ENCODE results near the gene GPER1. TPM values are rescaled to one million over a fixed set of nuclear protein-coding genes. Genes with fewer than 3 reads are reported as not detected.

Gene GPER1
- total RNA-seq, 1 experiment from 2014 or later: 4.9 TPM

GRCh38 chr7:1061180-1061579, 26.7 kb upstream of the GPER1 start:
- H3K4me3 ChIP-seq (ENCODE audit: low read length): no peak overlapping the region
- no peak for DNase-seq
- CTCF ChIA-PET: no interaction called here
- no peak overlapping the region for H3K4me2 ChIP-seq (ENCODE audit: low read length)
- no peak for ATAC-seq
- no peak overlapping the region for H3K27ac ChIP-seq (ENCODE audit: low read length)
- no peaks in the 10 kb centered on the region for H3K79me2 ChIP-seq (ENCODE audit: low read length)
- H3K9ac ChIP-seq (ENCODE audit: low read length): no peak overlapping the region
- no peaks in the 10 kb centered on the region for H3K9me2 ChIP-seq (replicated peaks; ENCODE audit: low read length)
- intact Hi-C loops (cut with micrococcal nuclease): no loop called here
- POLR2A ChIA-PET (ENCODE audit: unreplicated experiment): no interaction called here
- TF ChIP-seq EZH2 (IDR thresholded peaks at IDR 0.05; ENCODE audit: low read length, unreplicated experiment): no peak
- TF ChIP-seq CTCF (conservative IDR thresholded peaks at IDR 0.05; ENCODE audit: low read depth, low read length): no peak
- no peak for TF ChIP-seq EZH2phosphoT487 (IDR thresholded peaks at IDR 0.05; ENCODE audit: borderline replicate concordance, low read length)
- H3K9me3 ChIP-seq (ENCODE audit: low read length): no peaks in the 10 kb centered on the region
- H2AFZ ChIP-seq (ENCODE audit: low read length): no peak overlapping the region
- H3K4me1 ChIP-seq (ENCODE audit: insufficient read depth, low read length): no peaks in the 10 kb centered on the region
- BruUV-seq (replicated peaks): no TSS peak
- no peaks in the 10 kb centered on the region for H3K27me3 ChIP-seq (ENCODE audit: low read length)
- no peaks in the 10 kb centered on the region for H4K20me1 ChIP-seq (ENCODE audit: low read length)
- H3F3A ChIP-seq (ENCODE audit: low read length, unreplicated experiment): no peaks in the 10 kb centered on the region
- H3K36me3 ChIP-seq (ENCODE audit: low read depth, low read length): no peaks in the 10 kb centered on the region

GRCh38 chr7:1062296-1063294, 25.3 kb upstream of the GPER1 start:
- Histone ChIP-seq H3K79me2 (ENCODE audit: low read length) (no peaks in the 10 kb centered on the region), H3K36me3 (ENCODE audit: low read depth, low read length) (no peaks in the 10 kb centered on the region), H3K4me2 (ENCODE audit: low read length) (no peak overlapping the region), H3K9me3 (ENCODE audit: low read length) (no peaks in the 10 kb centered on the region), H3K27ac (ENCODE audit: low read length) (no peak overlapping the region), H3K27me3 (ENCODE audit: low read length) (no peaks in the 10 kb centered on the region), H3K9ac (ENCODE audit: low read length) (no peak overlapping the region), H2AFZ (ENCODE audit: low read length) (no peak overlapping the region), H3K4me3 (ENCODE audit: low read length) (no peak overlapping the region), H3K4me1 (ENCODE audit: insufficient read depth, low read length) (no peaks in the 10 kb centered on the region), H4K20me1 (ENCODE audit: low read length) (no peaks in the 10 kb centered on the region), H3F3A (ENCODE audit: low read length, unreplicated experiment) (no peaks in the 10 kb centered on the region), H3K9me2 (replicated peaks; ENCODE audit: low read length) (no peaks in the 10 kb centered on the region)
- no peak for TF ChIP-seq EZH2 (IDR thresholded peaks at IDR 0.05; ENCODE audit: low read length, unreplicated experiment)
- no peak for TF ChIP-seq EZH2phosphoT487 (IDR thresholded peaks at IDR 0.05; ENCODE audit: borderline replicate concordance, low read length)
- TF ChIP-seq CTCF (conservative IDR thresholded peaks at IDR 0.05; ENCODE audit: low read depth, low read length): no peak
- intact Hi-C loops (cut with micrococcal nuclease): no loop called here
- ATAC-seq: no peak
- POLR2A ChIA-PET (ENCODE audit: unreplicated experiment): no interaction called here
- DNase-seq: no peak
- BruUV-seq (replicated peaks): no TSS peak
- CTCF ChIA-PET: no interaction called here

- Histone ChIP-seq H3K79me2 (ENCODE audit: low read length) (no peaks in the 10 kb centered on the region), H3F3A (ENCODE audit: low read length, unreplicated experiment) (no peaks in the 10 kb centered on the region), H3K9me3 (ENCODE audit: low read length) (no peaks in the 10 kb centered on the region), H3K27me3 (ENCODE audit: low read length) (no peaks in the 10 kb centered on the region), H3K9ac (ENCODE audit: low read length) (no peak overlapping the region), H3K4me1 (ENCODE audit: insufficient read depth, low read length) (no peaks in the 10 kb centered on the region), H2AFZ (ENCODE audit: low read length) (no peak overlapping the region), H3K36me3 (ENCODE audit: low read depth, low read length) (no peaks in the 10 kb centered on the region), H3K4me3 (ENCODE audit: low read length) (no peak overlapping the region), H3K9me2 (replicated peaks; ENCODE audit: low read length) (no peaks in the 10 kb centered on the region), H3K27ac (ENCODE audit: low read length) (no peak overlapping the region), H3K4me2 (ENCODE audit: low read length) (no peak overlapping the region), H4K20me1 (ENCODE audit: low read length) (no peaks in the 10 kb centered on the region)
- no peak for ATAC-seq
- no TSS peak for BruUV-seq (replicated peaks)
- ChIA-PET POLR2A (ENCODE audit: unreplicated experiment) (no interaction called here), CTCF (no interaction called here)
- no peak for DNase-seq
- intact Hi-C loops (cut with micrococcal nuclease): no loop called here
- TF ChIP-seq EZH2 (IDR thresholded peaks at IDR 0.05; ENCODE audit: low read length, unreplicated experiment) (no peak), CTCF (conservative IDR thresholded peaks at IDR 0.05; ENCODE audit: low read depth, low read length) (no peak), EZH2phosphoT487 (IDR thresholded peaks at IDR 0.05; ENCODE audit: borderline replicate concordance, low read length) (no peak)
Measured at GRCh38 chr7:1063361-1063760, 24.6 kb upstream of the GPER1 start.

All from PC-3 (cell line).